ENCODE measurements around the gene CRY2. TPM values are rescaled to one million over a fixed set of nuclear protein-coding genes. Genes with fewer than 3 reads are reported as not detected.

CRY2 gene
- total RNA-seq, 2 donors from 2014 or later, result 19.8 to 20.1 TPM

DNA sequence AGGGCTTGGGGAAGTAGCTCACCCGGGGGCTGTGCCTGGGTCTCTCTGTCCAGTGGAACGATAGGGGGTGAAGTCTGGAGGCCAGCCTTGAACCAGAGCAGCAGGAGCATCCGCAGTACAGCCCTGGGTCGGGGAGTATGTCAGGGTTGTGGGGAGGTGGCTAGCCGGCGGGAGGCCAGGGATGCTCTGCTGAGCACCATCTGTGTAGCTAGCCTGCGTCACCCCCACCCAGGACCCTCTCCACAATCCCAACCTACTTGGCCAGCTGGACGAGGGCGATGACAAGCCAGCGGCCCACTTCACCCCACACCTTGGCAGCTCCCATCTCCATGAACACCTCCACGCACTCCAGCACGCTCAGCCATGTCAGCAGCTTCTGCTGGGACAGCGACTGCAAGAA, 68.2 kb downstream of the CRY2 start:
- no peaks in the 10 kb centered on the region for H3K9me3 Mint-ChIP-seq

DNA sequence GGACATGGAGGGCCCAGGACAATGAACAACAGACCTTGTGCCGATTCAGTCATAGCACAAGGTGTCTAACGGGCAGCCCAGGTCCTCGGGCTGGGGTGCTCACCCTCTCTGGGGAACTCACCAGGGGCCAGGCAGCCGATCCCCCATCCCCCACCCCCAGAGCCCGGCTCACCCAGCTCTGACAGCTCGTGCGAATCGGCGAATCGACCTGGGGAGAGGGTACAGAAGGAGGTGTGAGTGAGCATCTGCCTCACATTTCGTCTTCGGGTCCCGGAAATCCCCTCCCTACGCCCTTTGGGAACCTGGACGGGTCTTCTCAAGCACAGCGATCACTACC, 70.0 kb downstream of the CRY2 start:
- DNase-seq, result no peak
- Mint-ChIP-seq H3K4me1 (peaks cover 22% of the 10 kb centered on the region), H3K9me3 (no peaks in the 10 kb centered on the region), H3K36me3 (ENCODE audit: low read depth) (peaks cover 15% of the 10 kb centered on the region), H3K4me3 (peak overlapping the region; percentile 86), H3K27ac (peak overlapping the region; percentile 97), H3K27me3 (ENCODE audit: insufficient read depth) (peaks cover 8% of the 10 kb centered on the region)
- no peak for TF ChIP-seq CTCF (conservative IDR thresholded peaks at IDR 0.05)
- peaks cover 13% of the 10 kb centered on the region for H3K27me3 ChIP-seq (ENCODE audit: control insufficient read depth, insufficient read depth, low read length, poor library complexity, severe bottlenecking)
- peak overlapping the region; percentile 77 for H3K27ac ChIP-seq (ENCODE audit: low read depth, low read length)
- 0 to 13% methylated on average over 8 to 16 of the region's 16 CpGs for WGBS, 2 experiments (ENCODE audit: insufficient coverage in 1 of 2, insufficient read length in 1 of 2)
- peak overlapping the region; percentile 60 for H3K9ac ChIP-seq (ENCODE audit: extremely low read depth, low read length, poor library complexity, severe bottlenecking)
- no peaks in the 10 kb centered on the region for H3K9me3 ChIP-seq (ENCODE audit: control insufficient read depth, low read length)
- peaks cover 2% of the 10 kb centered on the region for H3K4me1 ChIP-seq (ENCODE audit: control insufficient read depth, insufficient read depth, low read length)
- H3K36me3 ChIP-seq (ENCODE audit: control insufficient read depth, insufficient read depth, low read length), result peaks cover 24% of the 10 kb centered on the region
- H3K4me3 ChIP-seq (ENCODE audit: low read length), result peak overlapping the region; percentile 99

More for the DNA sequence above, 68.2 kb downstream of the CRY2 start:
- Histone ChIP-seq H3K4me1 (ENCODE audit: control insufficient read depth, insufficient read depth, low read length) (no peaks in the 10 kb centered on the region), H3K27ac (ENCODE audit: low read depth, low read length) (no peak overlapping the region), H3K9me3 (ENCODE audit: control insufficient read depth, low read length) (no peaks in the 10 kb centered on the region), H3K36me3 (ENCODE audit: control insufficient read depth, insufficient read depth, low read length) (peaks cover 24% of the 10 kb centered on the region), H3K27me3 (ENCODE audit: control insufficient read depth, insufficient read depth, low read length, poor library complexity, severe bottlenecking) (peaks cover under 1% of the 10 kb centered on the region), H3K9ac (ENCODE audit: extremely low read depth, low read length, poor library complexity, severe bottlenecking) (no peak overlapping the region), H3K4me3 (ENCODE audit: low read length) (no peak overlapping the region)
- TF ChIP-seq CTCF (conservative IDR thresholded peaks at IDR 0.05), result no peak
- no peak overlapping the region for H3K4me3 Mint-ChIP-seq
- 87 to 100% methylated on average over 2 to 13 of the region's 13 CpGs for WGBS, 2 experiments (ENCODE audit: insufficient coverage in 1 of 2, insufficient read length in 1 of 2)
- no peak for DNase-seq
- H3K27ac Mint-ChIP-seq, result no peak overlapping the region
- peaks cover 24% of the 10 kb centered on the region for H3K36me3 Mint-ChIP-seq (ENCODE audit: low read depth)
- H3K27me3 Mint-ChIP-seq (ENCODE audit: insufficient read depth), result no peaks in the 10 kb centered on the region
- peaks cover 9% of the 10 kb centered on the region for H3K4me1 Mint-ChIP-seq

DNA sequence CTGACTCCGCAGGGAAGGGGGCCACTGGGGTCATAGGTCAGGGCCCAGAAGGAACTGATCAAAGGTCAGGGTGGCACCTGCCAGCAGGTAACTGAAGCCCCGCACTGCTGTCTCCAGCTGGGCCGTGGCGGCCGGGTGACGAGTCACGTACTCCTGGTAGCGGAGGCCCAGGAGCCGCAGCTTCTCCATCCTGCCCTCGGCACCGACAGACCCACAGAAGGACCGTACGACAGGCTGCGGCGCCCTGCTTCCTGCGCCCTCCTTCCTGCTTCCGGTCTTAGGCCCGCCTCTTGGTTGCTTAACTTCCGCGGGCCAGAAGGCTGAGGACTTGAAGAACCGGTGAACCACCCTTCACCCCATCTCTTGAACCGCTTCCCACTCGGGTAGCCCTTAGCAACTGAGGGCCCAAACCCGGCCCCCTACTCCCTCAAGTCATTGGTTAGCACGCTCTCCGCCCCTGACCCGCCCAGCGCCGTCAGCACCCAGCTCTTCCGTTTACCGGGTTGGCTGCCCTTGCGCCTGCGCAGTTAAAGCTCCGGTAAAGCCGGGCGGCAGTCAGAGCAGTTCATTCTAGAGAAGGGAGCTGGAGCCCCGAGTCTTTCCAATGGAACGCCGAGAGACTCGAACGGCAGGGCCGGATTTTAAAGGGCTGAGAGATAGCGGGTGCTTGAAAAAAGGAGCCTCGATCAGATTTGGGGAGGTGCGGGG, 70.5 kb downstream of the CRY2 start, which contains the start of gene PEX16:
Gene PEX16 (minus strand): TSS at position 255 of the 708 bp plus-strand sequence. CDS start 66 bp downstream, at position 189.
- Histone ChIP-seq H3K9ac (ENCODE audit: extremely low read depth, low read length, poor library complexity, severe bottlenecking) (peak within 1 kb of the TSS; percentile 60), H3K36me3 (ENCODE audit: control insufficient read depth, insufficient read depth, low read length) (peaks cover 21% of the 10 kb centered on the region), H3K4me1 (ENCODE audit: control insufficient read depth, insufficient read depth, low read length) (peaks cover 2% of the 10 kb centered on the region), H3K4me3 (ENCODE audit: low read length) (peak within 1 kb of the TSS; percentile 99), H3K9me3 (ENCODE audit: control insufficient read depth, low read length) (no peaks in the 10 kb centered on the region), H3K27me3 (ENCODE audit: control insufficient read depth, insufficient read depth, low read length, poor library complexity, severe bottlenecking) (peaks cover 15% of the 10 kb centered on the region), H3K27ac (ENCODE audit: low read depth, low read length) (peak within 1 kb of the TSS; percentile 77)
- Mint-ChIP-seq H3K36me3 (ENCODE audit: low read depth) (peaks cover 15% of the 10 kb centered on the region), H3K4me1 (peaks cover 22% of the 10 kb centered on the region), H3K27ac (peak within 1 kb of the TSS; percentile 97), H3K27me3 (ENCODE audit: insufficient read depth) (peaks cover 8% of the 10 kb centered on the region), H3K4me3 (peak within 1 kb of the TSS; percentile 86), H3K9me3 (no peaks in the 10 kb centered on the region)
- TF ChIP-seq CTCF (conservative IDR thresholded peaks at IDR 0.05), result no peak
- peak; percentile 98 for DNase-seq
- WGBS, 2 experiments (ENCODE audit: insufficient coverage in 1 of 2, insufficient read length in 1 of 2), result 0% methylated on average over 11 to 45 of the region's 45 CpGs
